Measurements from ENCODE around the gene LIMS1.

- TF ChIP-seq CTCF (IDR thresholded peaks at IDR 0.05 in 4 of 5, conservative IDR thresholded peaks at IDR 0.05 in 1 of 5) (no peak), POLR2A (IDR thresholded peaks at IDR 0.05) (no peak)
Measured at GRCh38 chr2:108562274-108562673, 28.0 kb downstream of the LIMS1 start.

Data from gastrocnemius medialis (tissue), 4 donors.